HUES48 (cell line): ENCODE measurements around the gene RTN4RL2.
"Not testable (repeated sequence)": the region's sequence is repeated elsewhere in the genome, so short reads cannot be mapped to it uniquely, and the experiment has no call there.

Source experiments
- H3K27ac ChIP-seq: one replicate; pipeline ENCODE4 v1.7.0; 2013; ENCODE audit warnings: low read depth, low read length, inconsistent platforms
- H3K27me3 ChIP-seq: 2 replicates; pipeline ENCODE4 v1.6.1; 2013; ENCODE audit warnings: mild to moderate bottlenecking, low read length; ENCODE audit not compliant: control insufficient read depth, insufficient read depth
- H3K36me3 ChIP-seq: 2 replicates; pipeline ENCODE4 v1.6.1; 2013; ENCODE audit warnings: low read length; ENCODE audit not compliant: control insufficient read depth, insufficient read depth
- H3K4me1 ChIP-seq: 2 replicates; pipeline ENCODE4 v1.6.1; 2013; ENCODE audit warnings: mild to moderate bottlenecking, low read length; ENCODE audit not compliant: control insufficient read depth, insufficient read depth
- H3K4me3 ChIP-seq: 2 replicates; pipeline ENCODE4 v1.5.1; 2013; ENCODE audit warnings: mild to moderate bottlenecking, low read depth, low read length
- H3K9ac ChIP-seq: 2 replicates; pipeline ENCODE4 v1.6.1; 2013; ENCODE audit warnings: mild to moderate bottlenecking, low read depth, low read length, moderate library complexity
- H3K9me3 ChIP-seq: 2 replicates; pipeline ENCODE4 v1.6.1; 2013; ENCODE audit warnings: low read length; ENCODE audit not compliant: control insufficient read depth, insufficient read depth

Gene RTN4RL2

GRCh38 chr11:57434640-57435546 lies 25.4 kb upstream of the RTN4RL2 start:
- no peaks in the 10 kb centered on the region for H3K4me1 ChIP-seq
- H3K27ac ChIP-seq = no peak overlapping the region
- H3K27me3 ChIP-seq = no peaks in the 10 kb centered on the region
- H3K9ac ChIP-seq = no peak overlapping the region
- H3K36me3 ChIP-seq = no peaks in the 10 kb centered on the region
- H3K4me3 ChIP-seq = no peak overlapping the region
- no peaks in the 10 kb centered on the region for H3K9me3 ChIP-seq

- Histone ChIP-seq H3K9ac (no peak overlapping the region), H3K4me3 (no peak overlapping the region), H3K4me1 (no peaks in the 10 kb centered on the region), H3K27me3 (no peaks in the 10 kb centered on the region), H3K9me3 (no peaks in the 10 kb centered on the region), H3K27ac (no peak overlapping the region), H3K36me3 (no peaks in the 10 kb centered on the region)
These were observed 24.3 kb upstream of the RTN4RL2 start for GRCh38 chr11:57436031-57436430.

GRCh38 chr11:57438345-57439285 lies 21.7 kb upstream of the RTN4RL2 start:
- Histone ChIP-seq H3K4me3 (no peak overlapping the region), H3K27ac (no peak overlapping the region), H3K4me1 (no peaks in the 10 kb centered on the region), H3K9ac (no peak overlapping the region), H3K36me3 (no peaks in the 10 kb centered on the region), H3K9me3 (no peaks in the 10 kb centered on the region), H3K27me3 (no peaks in the 10 kb centered on the region)

- H3K27me3 ChIP-seq = no peaks in the 10 kb centered on the region
- no peaks in the 10 kb centered on the region for H3K9me3 ChIP-seq
- H3K27ac ChIP-seq = no peak overlapping the region
- H3K9ac ChIP-seq = no peak overlapping the region
- no peaks in the 10 kb centered on the region for H3K36me3 ChIP-seq
- no peaks in the 10 kb centered on the region for H3K4me1 ChIP-seq
- H3K4me3 ChIP-seq = no peak overlapping the region
These were observed 20.5 kb upstream of the RTN4RL2 start for GRCh38 chr11:57439786-57440185.

GRCh38 chr11:57440744-57441414 lies 19.4 kb upstream of the RTN4RL2 start:
- no peak overlapping the region for H3K9ac ChIP-seq
- no peaks in the 10 kb centered on the region for H3K36me3 ChIP-seq
- no peaks in the 10 kb centered on the region for H3K27me3 ChIP-seq
- no peak overlapping the region for H3K27ac ChIP-seq
- no peak overlapping the region for H3K4me3 ChIP-seq
- no peaks in the 10 kb centered on the region for H3K9me3 ChIP-seq
- no peaks in the 10 kb centered on the region for H3K4me1 ChIP-seq

GRCh38 chr11:57444362-57445121 lies 15.8 kb upstream of the RTN4RL2 start:
- no peaks in the 10 kb centered on the region for H3K4me1 ChIP-seq
- no peak overlapping the region for H3K27ac ChIP-seq
- no peak overlapping the region for H3K9ac ChIP-seq
- no peak overlapping the region for H3K4me3 ChIP-seq
- no peaks in the 10 kb centered on the region for H3K9me3 ChIP-seq
- H3K27me3 ChIP-seq = no peaks in the 10 kb centered on the region
- H3K36me3 ChIP-seq = no peaks in the 10 kb centered on the region

- not testable (repeated sequence) for H3K9ac ChIP-seq, H3K9me3 ChIP-seq, H3K4me3 ChIP-seq, H3K4me1 ChIP-seq, H3K27ac ChIP-seq, H3K36me3 ChIP-seq, H3K27me3 ChIP-seq
These were observed 15.3 kb upstream of the RTN4RL2 start for GRCh38 chr11:57445122-57445394.

- H3K9ac ChIP-seq = no peak overlapping the region
- no peaks in the 10 kb centered on the region for H3K4me1 ChIP-seq
- H3K4me3 ChIP-seq = no peak overlapping the region
- H3K36me3 ChIP-seq = no peaks in the 10 kb centered on the region
- H3K27me3 ChIP-seq = no peaks in the 10 kb centered on the region
- no peaks in the 10 kb centered on the region for H3K9me3 ChIP-seq
- H3K27ac ChIP-seq = no peak overlapping the region
These were observed 14.3 kb upstream of the RTN4RL2 start for GRCh38 chr11:57446055-57446454.

GRCh38 chr11:57453543-57454177 lies 6.7 kb upstream of the RTN4RL2 start:
- Histone ChIP-seq H3K9ac (no peak overlapping the region), H3K4me3 (no peak overlapping the region), H3K9me3 (no peaks in the 10 kb centered on the region), H3K27ac (no peak overlapping the region), H3K4me1 (peaks cover 6% of the 10 kb centered on the region), H3K27me3 (peaks cover 13% of the 10 kb centered on the region), H3K36me3 (no peaks in the 10 kb centered on the region)
